AG04450 (cell line): ENCODE measurements around the gene TBXT. TPM values are rescaled to one million over a fixed set of nuclear protein-coding genes. Genes with fewer than 3 reads are reported as not detected.
A peak's percentile ranks its signal among the peaks of the same experiment; 100 is the strongest.

Experiments used
- CTCF ChIA-PET: fragments of 300-600, 350-600 bp; formaldehyde crosslinking; extraction: SDS; loops from one replicate; lab custom pipeline; 2022; ENCODE audit warnings: antibody characterized with exemption, inconsistent platforms; lab: Charles Lee
- POLR2A ChIA-PET: fragments of 350-600 bp; formaldehyde crosslinking; extraction: SDS; loops from one replicate; lab custom pipeline; 2021; ENCODE audit warnings: antibody characterized with exemption, inconsistent platforms; lab: Yijun Ruan, JAX
- DNase-seq: peaks from one replicate; pipeline ENCODE4 v3.0.0-alpha.2; 2011; ENCODE audit warnings: low read depth, low spot score
- H3K27ac ChIP-seq: one replicate; pipeline ENCODE4 v1.5.1; 2012; ENCODE audit warnings: low read depth, low read length, control low read depth
- H3K27me3 ChIP-seq: one replicate; pipeline ENCODE4 v1.6.0; 2012; ENCODE audit warnings: low read length; ENCODE audit not compliant: control insufficient read depth, insufficient read depth
- H3K4me3 ChIP-seq: 2 replicates; pipeline ENCODE4 v1.5.1; 2011; ENCODE audit warnings: mild to moderate bottlenecking, low read depth, low read length, control low read depth
- H3K9me3 ChIP-seq: 2 replicates; pipeline ENCODE4 v1.5.1; 2012; ENCODE audit warnings: low read length; ENCODE audit not compliant: control insufficient read depth, insufficient read depth
- polyA plus RNA-seq: library from polyadenylated mRNA; depleted of rRNA; stranded (reverse); fragments of >200 nt; gene quantifications from 2 replicates; pipeline ENCODE4 v1.2.3, GENCODE V29; 2011
- TF ChIP-seq, protein P1 (sequence below): IDR thresholded peaks from 2 replicates; pipeline ENCODE4 v1.5.1; 2011; ENCODE audit warnings: low read depth, low read length, control low read depth, inconsistent platforms

Gene TBXT
- polyA plus RNA-seq, 1 experiment: not detected

DNA sequence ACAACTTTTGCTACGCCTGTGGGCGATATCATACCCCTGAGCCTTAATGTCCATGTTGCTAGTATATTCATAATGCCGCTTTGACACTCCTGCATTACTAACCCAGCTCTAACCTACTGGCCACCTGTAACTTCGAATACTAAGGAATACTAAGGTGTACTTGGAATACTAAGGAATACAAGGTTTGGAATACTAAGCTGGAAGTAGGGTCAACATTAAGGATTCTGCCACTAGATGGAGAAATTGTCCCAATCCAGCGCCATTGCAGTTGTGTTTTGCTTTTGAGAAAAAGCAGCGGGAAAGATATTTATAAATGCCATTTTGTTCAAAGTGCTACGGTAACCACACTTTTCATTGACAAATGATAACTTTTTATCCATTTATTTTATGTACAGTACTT, 10.7 kb downstream of the TBXT start:
- Histone ChIP-seq H3K9me3 (no peaks in the 10 kb centered on the region; the same call in 1 of the 2 replicates), H3K27me3 (no peaks in the 10 kb centered on the region), H3K27ac (no peak overlapping the region), H3K4me3 (no peak overlapping the region)
- POLR2A ChIA-PET: no interaction called here
- no peak for DNase-seq
- CTCF ChIA-PET: interaction anchor here (1.2 to 1.4 kb wide), 3 partner anchors 157 to 244 kb away, joined by 3 to 7 read pairs (median 3); no protein-coding TSS in a partner anchor
- TF ChIP-seq, protein P1, sequence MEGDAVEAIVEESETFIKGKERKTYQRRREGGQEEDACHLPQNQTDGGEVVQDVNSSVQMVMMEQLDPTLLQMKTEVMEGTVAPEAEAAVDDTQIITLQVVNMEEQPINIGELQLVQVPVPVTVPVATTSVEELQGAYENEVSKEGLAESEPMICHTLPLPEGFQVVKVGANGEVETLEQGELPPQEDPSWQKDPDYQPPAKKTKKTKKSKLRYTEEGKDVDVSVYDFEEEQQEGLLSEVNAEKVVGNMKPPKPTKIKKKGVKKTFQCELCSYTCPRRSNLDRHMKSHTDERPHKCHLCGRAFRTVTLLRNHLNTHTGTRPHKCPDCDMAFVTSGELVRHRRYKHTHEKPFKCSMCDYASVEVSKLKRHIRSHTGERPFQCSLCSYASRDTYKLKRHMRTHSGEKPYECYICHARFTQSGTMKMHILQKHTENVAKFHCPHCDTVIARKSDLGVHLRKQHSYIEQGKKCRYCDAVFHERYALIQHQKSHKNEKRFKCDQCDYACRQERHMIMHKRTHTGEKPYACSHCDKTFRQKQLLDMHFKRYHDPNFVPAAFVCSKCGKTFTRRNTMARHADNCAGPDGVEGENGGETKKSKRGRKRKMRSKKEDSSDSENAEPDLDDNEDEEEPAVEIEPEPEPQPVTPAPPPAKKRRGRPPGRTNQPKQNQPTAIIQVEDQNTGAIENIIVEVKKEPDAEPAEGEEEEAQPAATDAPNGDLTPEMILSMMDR: peak; percentile 36

DNA sequence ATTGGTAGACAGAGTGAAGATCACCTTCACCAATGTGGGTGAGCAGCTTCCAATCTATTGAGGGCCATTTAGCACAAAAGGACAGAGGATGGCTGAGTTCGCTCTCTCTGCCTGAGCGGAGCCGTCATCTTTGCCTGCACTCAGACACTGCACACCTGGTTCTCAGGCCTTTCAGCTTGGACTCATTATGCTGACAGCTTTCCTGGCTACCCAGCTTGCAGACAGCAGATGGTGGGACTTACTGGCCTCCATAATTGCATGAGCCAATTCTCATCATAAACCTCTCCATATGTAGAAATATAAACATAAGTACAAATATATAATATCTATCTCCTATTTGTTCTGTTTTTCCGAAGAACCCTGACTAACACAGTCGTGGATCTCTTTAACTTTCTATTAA, 13.7 kb downstream of the TBXT start:
- TF ChIP-seq, protein P1: no peak
- ChIA-PET CTCF (no interaction called here), POLR2A (no interaction called here)
- H3K27me3 ChIP-seq: no peaks in the 10 kb centered on the region
- H3K27ac ChIP-seq: no peak overlapping the region
- DNase-seq: no peak
- H3K4me3 ChIP-seq: no peak overlapping the region
- peaks cover 9% of the 10 kb centered on the region for H3K9me3 ChIP-seq

DNA sequence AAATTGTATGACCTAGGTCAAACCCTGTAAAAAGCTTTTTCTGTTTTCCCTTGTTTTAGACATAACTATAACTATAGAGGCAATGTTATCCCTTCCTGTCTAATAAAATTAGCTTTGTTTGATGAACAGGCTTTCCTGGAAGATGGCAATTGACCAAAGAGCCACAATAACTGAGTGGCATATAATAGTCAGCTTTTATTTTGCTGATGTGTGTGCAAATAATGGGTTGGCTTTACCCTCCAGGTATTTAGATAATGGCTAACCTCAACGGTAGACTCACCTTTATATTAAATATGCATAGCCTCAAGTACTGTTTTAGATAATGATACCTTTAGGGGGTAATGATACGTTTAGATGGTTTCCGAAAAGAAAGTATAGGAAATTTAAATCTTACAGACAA, 15.0 kb downstream of the TBXT start:
- peaks cover 9% of the 10 kb centered on the region for H3K9me3 ChIP-seq
- DNase-seq: no peak
- ChIA-PET CTCF (no interaction called here), POLR2A (no interaction called here)
- no peak overlapping the region for H3K27ac ChIP-seq
- H3K4me3 ChIP-seq: no peak overlapping the region
- H3K27me3 ChIP-seq: no peaks in the 10 kb centered on the region
- TF ChIP-seq, protein P1: no peak

DNA sequence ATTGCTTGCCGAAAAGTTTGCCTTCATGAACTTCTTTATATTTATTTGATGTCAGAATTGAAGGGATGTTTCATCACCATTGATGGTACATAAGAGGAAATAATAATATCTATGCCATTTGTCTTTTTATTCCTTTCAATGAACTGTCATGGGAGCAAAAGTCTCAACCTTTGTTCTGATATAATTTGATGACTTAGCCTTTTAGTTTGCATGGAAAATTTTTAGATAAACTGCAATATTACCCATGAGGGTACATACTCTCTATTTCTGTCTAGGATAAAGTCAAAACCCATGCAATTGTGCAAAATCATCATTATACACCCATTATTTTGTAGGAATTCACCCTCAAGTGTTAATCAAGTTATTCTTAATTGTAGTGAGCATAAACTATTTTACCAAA, 15.9 kb downstream of the TBXT start:
- no peak for DNase-seq
- ChIA-PET CTCF (no interaction called here), POLR2A (no interaction called here)
- no peak overlapping the region for H3K27ac ChIP-seq
- TF ChIP-seq, protein P1: no peak
- H3K9me3 ChIP-seq: peaks cover 9% of the 10 kb centered on the region
- no peak overlapping the region for H3K4me3 ChIP-seq
- no peaks in the 10 kb centered on the region for H3K27me3 ChIP-seq

DNA sequence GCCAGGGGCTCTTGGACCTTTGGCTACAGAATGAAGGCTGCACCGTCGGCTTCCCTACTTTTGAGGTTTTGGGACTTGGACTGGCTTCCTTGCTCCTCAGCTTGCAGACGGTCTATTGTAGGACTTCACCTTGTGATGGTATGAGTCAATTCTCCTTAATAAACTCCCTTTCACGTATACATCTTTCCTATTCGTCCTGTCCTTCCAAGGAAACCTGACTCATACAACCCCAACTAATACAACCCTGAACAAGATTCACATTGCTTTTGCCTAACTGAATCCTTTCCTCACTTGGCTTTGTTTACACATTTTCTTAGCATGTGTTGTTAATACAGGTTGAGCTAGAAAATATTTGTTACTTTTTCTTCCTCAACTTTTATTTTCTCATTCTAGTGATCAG, 21.9 kb downstream of the TBXT start:
- POLR2A ChIA-PET: no interaction called here
- CTCF ChIA-PET: no interaction called here
- no peak overlapping the region for H3K4me3 ChIP-seq
- TF ChIP-seq, protein P1: no peak
- no peak overlapping the region for H3K27ac ChIP-seq
- H3K27me3 ChIP-seq: no peaks in the 10 kb centered on the region
- DNase-seq: no peak
- H3K9me3 ChIP-seq: peaks cover 6% of the 10 kb centered on the region
